ENCODE measurements around the gene C1orf185. TPM values are rescaled to one million over a fixed set of nuclear protein-coding genes. Genes with fewer than 3 reads are reported as not detected.
"Not testable (repeated sequence)": the region's sequence is repeated elsewhere in the genome, so short reads cannot be mapped to it uniquely, and the experiment has no call there.

The C1orf185 gene
- total RNA-seq, 2 experiments from 2014 or later = not detected

DNA sequence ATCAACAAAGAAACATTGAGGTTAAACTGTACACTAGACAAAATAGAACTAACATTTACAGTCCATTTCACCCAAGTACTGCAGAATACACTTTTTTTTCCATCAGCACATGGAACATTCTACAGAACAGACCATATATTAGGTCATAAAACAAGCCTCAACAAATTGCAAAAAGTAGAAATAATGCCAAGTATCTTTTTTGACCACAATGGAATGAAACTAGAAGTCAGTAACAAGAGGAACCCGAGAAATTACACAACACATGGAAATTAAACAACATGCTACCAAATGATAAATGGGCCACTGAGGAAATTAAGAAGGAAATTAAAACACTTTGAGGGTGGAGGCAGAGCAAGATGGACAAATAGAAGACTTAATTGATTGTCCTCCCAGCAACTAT, 8.4 kb upstream of the C1orf185 start:
- no peak for ATAC-seq
- CTCF ChIA-PET = no interaction called here

DNA sequence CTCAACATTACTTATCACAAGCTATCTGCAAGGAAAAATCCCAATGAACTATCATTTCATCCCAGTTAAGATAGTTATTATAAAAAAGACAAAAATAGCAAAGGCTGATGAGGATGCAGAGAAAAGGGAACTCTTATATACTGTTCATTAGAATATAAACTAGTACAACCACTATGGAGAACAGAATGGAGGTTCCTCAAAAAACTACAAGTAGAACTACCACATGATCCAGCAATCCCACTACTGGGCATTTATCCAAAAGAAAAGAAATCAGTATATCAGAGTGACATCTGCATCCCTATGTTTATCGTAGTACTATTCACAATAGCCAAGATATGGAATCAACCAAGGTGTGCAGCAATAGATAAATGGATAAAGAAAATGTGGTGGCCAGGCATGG, 4.9 kb upstream of the C1orf185 start:
- Mint-ChIP-seq H3K9me3 (ENCODE audit: insufficient read depth) (no peaks in the 10 kb centered on the region), H3K4me1 (ENCODE audit: low read depth) (no peaks in the 10 kb centered on the region), H3K4me3 (no peak overlapping the region), H3K27me3 (ENCODE audit: low read depth) (peaks cover 22% of the 10 kb centered on the region), H3K36me3 (ENCODE audit: low read depth) (no peaks in the 10 kb centered on the region), H3K27ac (no peak overlapping the region)
- DNase-seq (no peak), ATAC-seq (no peak)
- CTCF ChIA-PET = no interaction called here
- POLR2A ChIA-PET = no interaction called here

More for the DNA sequence above, 8.4 kb upstream of the C1orf185 start:
- Mint-ChIP-seq H3K4me3 (no peak overlapping the region), H3K9me3 (ENCODE audit: insufficient read depth) (no peaks in the 10 kb centered on the region), H3K27me3 (ENCODE audit: low read depth) (peaks cover 29% of the 10 kb centered on the region), H3K27ac (no peak overlapping the region), H3K4me1 (ENCODE audit: low read depth) (no peaks in the 10 kb centered on the region), H3K36me3 (ENCODE audit: low read depth) (no peaks in the 10 kb centered on the region)
- DNase-seq = no peak
- POLR2A ChIA-PET = no interaction called here

DNA sequence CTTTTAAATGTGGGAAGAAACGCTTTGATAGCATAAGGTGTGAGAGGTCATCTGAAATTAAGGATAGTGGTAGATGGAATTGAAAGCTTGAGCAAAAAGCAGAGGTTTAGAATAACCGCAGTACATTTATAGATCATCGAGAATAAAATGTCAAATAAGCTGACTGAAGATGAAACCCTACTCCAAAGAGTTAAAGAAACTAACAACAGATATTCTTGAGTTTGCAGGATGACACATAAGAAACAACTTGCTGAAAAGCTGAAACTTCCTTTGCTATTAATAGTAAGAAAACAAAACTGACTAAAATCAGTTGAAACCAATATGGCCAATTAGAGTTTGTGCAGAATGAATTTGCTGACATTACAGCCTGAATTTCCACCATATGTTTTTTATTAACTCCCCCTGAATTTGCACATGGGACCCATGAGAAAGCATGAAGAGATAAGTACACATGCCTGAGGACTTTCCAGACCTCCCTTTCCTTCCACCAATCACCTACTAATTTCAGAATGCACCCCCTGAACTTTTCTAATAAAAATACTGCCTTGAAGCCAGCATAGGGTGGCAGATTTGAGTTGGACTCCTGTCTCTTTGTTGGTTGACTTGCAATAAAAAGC, 1.7 kb upstream of the C1orf185 start:
- Mint-ChIP-seq H3K27me3 (ENCODE audit: low read depth) (peaks cover 12% of the 10 kb centered on the region), H3K27ac (no peak overlapping the region), H3K36me3 (ENCODE audit: low read depth) (no peaks in the 10 kb centered on the region), H3K4me1 (ENCODE audit: low read depth) (no peaks in the 10 kb centered on the region), H3K9me3 (ENCODE audit: insufficient read depth) (no peaks in the 10 kb centered on the region), H3K4me3 (no peak overlapping the region)
- ATAC-seq = no peak
- POLR2A ChIA-PET = no interaction called here
- DNase-seq = no peak
- CTCF ChIA-PET = no interaction called here

DNA sequence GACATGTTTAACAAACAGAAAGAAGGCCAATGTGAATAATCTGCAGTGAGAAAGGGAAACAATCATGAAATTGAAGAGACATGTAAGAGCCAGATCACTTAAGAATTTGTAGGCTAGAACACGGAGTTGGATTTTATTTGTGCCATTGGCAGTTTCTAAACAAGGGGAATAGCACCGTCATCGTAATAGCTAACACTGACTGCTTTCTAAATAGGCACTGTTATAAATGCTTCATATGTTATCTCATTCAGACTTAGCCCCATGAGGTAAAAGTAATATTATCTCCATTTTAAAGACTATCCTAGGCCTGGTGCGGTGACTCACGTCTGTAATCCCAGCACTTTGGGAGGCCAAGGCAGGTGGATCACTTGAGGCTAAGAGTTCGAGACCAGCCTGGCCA, 12.1 kb downstream of the C1orf185 start:
- peaks cover 22% of the 10 kb centered on the region for H3K27me3 Mint-ChIP-seq (ENCODE audit: low read depth)
- ATAC-seq = no peak
- H3K4me1 Mint-ChIP-seq (ENCODE audit: low read depth) = no peaks in the 10 kb centered on the region
- no peak for DNase-seq
- ChIA-PET POLR2A (no interaction called here), CTCF (no interaction called here)
- H3K9me3 Mint-ChIP-seq (ENCODE audit: insufficient read depth) = no peaks in the 10 kb centered on the region
- no peak overlapping the region for H3K27ac Mint-ChIP-seq
- H3K4me3 Mint-ChIP-seq = no peak overlapping the region
- no peaks in the 10 kb centered on the region for H3K36me3 Mint-ChIP-seq (ENCODE audit: low read depth)

DNA sequence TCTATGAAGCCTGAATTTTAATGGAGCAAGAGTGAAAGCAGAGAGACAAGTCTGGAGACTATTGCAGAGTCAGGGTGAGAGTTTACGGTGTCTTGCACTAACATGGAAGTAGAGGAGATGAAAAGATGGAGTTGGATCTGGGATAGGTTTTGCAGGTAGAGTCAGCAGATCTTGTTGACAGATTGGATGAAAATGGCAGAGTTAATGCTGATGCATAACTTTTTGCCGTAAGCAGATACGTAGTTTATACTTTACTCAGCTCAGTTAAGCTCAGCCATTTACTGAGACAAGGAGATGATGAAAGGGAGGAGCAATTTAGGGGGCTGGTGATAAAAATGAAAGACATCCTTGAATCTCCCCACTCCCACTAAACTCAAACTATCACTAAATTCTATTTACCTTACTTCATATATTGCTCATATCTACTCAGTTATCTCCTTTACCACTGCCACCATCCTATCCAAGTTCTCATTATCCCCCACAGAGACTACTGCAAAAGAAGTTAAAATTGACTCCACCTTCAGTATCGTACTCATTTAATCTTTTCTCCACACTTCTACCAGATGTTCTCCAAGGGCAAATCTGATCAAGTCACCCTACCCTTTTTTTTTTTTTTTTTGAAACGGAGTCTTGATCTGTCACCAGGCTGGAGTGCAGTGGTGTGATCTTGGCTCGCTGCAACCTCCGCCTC, 13.8 kb downstream of the C1orf185 start:
- Mint-ChIP-seq H3K27me3 (ENCODE audit: low read depth) (peaks cover 18% of the 10 kb centered on the region), H3K4me1 (ENCODE audit: low read depth) (no peaks in the 10 kb centered on the region), H3K9me3 (ENCODE audit: insufficient read depth) (no peaks in the 10 kb centered on the region), H3K27ac (no peak overlapping the region), H3K4me3 (no peak overlapping the region), H3K36me3 (ENCODE audit: low read depth) (no peaks in the 10 kb centered on the region)
- ATAC-seq (no peak), DNase-seq (no peak)
- ChIA-PET POLR2A (no interaction called here), CTCF (no interaction called here)

DNA sequence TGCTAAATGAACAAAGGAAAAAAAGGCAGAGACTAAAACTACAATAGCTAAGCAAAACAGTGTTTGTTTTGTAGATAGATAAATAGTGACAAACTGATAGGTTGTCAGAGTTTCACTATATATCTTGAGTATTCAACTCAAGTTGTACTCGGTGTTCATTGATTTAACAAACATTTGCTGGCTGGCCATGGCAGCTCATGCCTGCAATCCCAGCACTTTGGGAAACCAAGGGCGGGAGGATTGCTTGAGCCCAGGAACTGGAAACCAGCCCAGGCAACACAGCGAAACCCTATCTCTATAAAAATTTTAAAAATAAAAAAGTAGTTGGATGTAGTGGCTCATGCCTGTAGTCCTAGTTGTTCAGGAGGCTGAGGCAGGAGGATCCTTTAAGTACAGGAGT, 17.3 kb downstream of the C1orf185 start:
- Mint-ChIP-seq H3K27ac (no peak overlapping the region), H3K9me3 (ENCODE audit: insufficient read depth) (no peaks in the 10 kb centered on the region), H3K36me3 (ENCODE audit: low read depth) (no peaks in the 10 kb centered on the region), H3K4me3 (no peak overlapping the region), H3K27me3 (ENCODE audit: low read depth) (peaks cover 31% of the 10 kb centered on the region), H3K4me1 (ENCODE audit: low read depth) (no peaks in the 10 kb centered on the region)
- ATAC-seq (no peak), DNase-seq (no peak)
- CTCF ChIA-PET = interaction anchor here (1.5 kb wide), 1 partner anchor 69 kb away, joined by 4 read pairs; no protein-coding TSS in a partner anchor
- POLR2A ChIA-PET = no interaction called here

DNA sequence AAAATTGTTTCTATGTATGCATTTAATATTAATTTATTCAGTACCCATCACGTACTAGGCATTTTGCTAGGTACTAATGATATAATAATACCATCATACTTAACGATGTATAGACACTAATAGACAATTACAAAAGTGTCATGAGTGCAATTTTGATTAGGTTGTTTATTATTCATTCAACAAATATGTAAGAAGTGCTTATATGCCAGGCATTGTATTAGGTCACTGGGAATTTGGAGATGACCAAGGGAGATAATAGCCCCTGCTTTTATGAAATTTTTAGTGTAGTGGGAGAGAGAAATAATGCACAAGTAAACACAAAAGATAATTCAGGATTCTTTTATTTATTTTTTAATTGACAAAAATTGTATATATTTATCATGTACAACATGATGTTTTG, 18.6 kb downstream of the C1orf185 start:
- Mint-ChIP-seq H3K4me1 (ENCODE audit: low read depth) (no peaks in the 10 kb centered on the region), H3K9me3 (ENCODE audit: insufficient read depth) (no peaks in the 10 kb centered on the region), H3K27ac (no peak overlapping the region), H3K36me3 (ENCODE audit: low read depth) (no peaks in the 10 kb centered on the region), H3K27me3 (ENCODE audit: low read depth) (peaks cover 32% of the 10 kb centered on the region), H3K4me3 (no peak overlapping the region)
- DNase-seq = no peak
- ChIA-PET POLR2A (no interaction called here), CTCF (no interaction called here)
- no peak for ATAC-seq

DNA sequence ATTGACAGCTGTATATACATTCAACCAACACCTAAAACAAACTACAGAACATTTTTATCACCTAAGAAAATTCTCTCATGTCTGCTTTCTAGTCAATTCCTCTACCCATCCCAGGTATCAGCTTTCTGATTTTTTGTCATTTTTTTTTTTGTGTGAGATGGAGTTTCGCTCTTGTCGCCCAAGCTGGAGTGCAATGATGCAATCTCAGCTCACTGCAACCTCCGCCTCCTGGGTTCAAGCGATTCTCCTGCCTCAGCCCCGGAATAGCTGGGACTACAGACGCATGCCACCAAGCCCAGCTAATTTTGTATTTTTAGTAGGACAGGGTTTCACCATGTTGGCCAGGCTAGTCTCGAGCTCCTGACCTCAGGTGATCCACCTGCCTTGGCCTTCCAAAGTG, 25.1 kb downstream of the C1orf185 start:
- ATAC-seq; H3K9me3 Mint-ChIP-seq (ENCODE audit: insufficient read depth); H3K4me3 Mint-ChIP-seq; CTCF ChIA-PET; POLR2A ChIA-PET; H3K27ac Mint-ChIP-seq; DNase-seq; H3K36me3 Mint-ChIP-seq (ENCODE audit: low read depth); H3K4me1 Mint-ChIP-seq (ENCODE audit: low read depth): not testable (repeated sequence)
- H3K27me3 Mint-ChIP-seq (ENCODE audit: low read depth) = peaks cover 28% of the 10 kb centered on the region

DNA sequence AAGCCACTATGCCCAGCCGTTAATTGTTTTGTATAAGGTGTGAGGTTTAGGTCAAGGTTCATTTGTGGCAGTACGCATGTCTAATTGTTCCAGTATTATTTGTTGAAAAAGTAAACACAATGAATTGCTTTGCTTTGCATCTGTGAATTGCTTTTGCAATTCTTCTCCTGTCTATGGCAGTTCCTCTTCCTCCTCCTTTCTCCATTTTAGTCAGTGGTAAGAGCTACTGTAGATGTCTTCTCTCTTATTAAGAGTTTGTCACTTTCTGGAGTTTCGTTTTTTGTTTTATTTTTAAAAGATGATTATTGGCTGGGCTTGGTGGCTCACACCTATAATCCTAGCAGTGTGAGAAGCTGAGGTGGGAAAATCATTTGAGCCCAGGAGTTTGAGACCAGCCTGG, 29.2 kb downstream of the C1orf185 start:
- ATAC-seq (no peak), DNase-seq (no peak)
- Mint-ChIP-seq H3K4me3 (no peak overlapping the region), H3K4me1 (ENCODE audit: low read depth) (no peaks in the 10 kb centered on the region), H3K9me3 (ENCODE audit: insufficient read depth) (peaks cover 12% of the 10 kb centered on the region), H3K36me3 (ENCODE audit: low read depth) (peaks cover 3% of the 10 kb centered on the region), H3K27ac (no peak overlapping the region), H3K27me3 (ENCODE audit: low read depth) (peaks cover 41% of the 10 kb centered on the region)
- ChIA-PET POLR2A (no interaction called here), CTCF (interaction anchor here (0.7 kb wide), 1 partner anchor 12 kb away, joined by 3 read pairs; no protein-coding TSS in a partner anchor)

DNA sequence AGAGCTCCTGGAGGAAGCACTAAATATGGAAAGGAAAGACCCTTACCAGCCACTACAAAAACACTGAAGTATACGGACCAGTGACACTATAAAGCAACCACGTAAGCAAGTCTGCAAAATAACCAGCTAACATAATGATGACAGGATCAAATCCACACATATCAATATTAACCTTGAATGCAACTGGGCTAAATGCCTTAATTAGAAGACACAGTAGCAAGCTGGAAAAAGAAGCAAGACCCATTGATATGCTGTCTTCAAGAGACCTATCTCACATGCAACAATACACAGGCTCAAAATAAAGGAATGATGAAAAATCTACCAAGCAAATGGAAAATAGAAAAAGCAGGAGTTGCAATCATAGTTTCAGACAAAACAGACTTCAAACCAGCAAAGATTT, 31.0 kb downstream of the C1orf185 start:
- ChIA-PET POLR2A (no interaction called here), CTCF (interaction anchor here (0.8 kb wide), 1 partner anchor 56 kb away, joined by 3 read pairs; no protein-coding TSS in a partner anchor)
- Mint-ChIP-seq H3K36me3 (ENCODE audit: low read depth) (peaks cover 3% of the 10 kb centered on the region), H3K4me1 (ENCODE audit: low read depth) (no peaks in the 10 kb centered on the region), H3K27ac (no peak overlapping the region), H3K4me3 (no peak overlapping the region), H3K27me3 (ENCODE audit: low read depth) (peaks cover 44% of the 10 kb centered on the region), H3K9me3 (ENCODE audit: insufficient read depth) (peaks cover 12% of the 10 kb centered on the region)
- DNase-seq (no peak), ATAC-seq (no peak)

DNA sequence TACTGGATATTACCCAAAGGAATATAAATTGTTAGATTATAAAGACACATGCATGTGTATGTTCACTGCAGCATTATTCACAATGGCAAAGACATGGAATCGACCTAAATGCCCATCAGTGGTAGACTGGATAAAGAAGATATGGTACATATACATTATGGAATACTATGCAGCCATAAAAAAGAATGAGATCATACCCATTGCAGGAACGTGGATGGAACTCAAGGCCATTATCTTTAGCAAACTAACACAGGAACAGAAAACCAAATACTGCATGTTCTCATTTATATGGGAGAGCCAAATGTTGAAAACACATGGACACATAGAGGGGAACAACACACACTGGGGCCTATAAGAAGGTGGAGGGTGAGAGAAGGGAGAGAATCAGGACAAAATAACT, 35.7 kb downstream of the C1orf185 start:
- DNase-seq; ATAC-seq; POLR2A ChIA-PET; H3K9me3 Mint-ChIP-seq (ENCODE audit: insufficient read depth); CTCF ChIA-PET; H3K4me1 Mint-ChIP-seq (ENCODE audit: low read depth); H3K27ac Mint-ChIP-seq; H3K4me3 Mint-ChIP-seq; H3K36me3 Mint-ChIP-seq (ENCODE audit: low read depth): not testable (repeated sequence)
- peaks cover 43% of the 10 kb centered on the region for H3K27me3 Mint-ChIP-seq (ENCODE audit: low read depth)

DNA sequence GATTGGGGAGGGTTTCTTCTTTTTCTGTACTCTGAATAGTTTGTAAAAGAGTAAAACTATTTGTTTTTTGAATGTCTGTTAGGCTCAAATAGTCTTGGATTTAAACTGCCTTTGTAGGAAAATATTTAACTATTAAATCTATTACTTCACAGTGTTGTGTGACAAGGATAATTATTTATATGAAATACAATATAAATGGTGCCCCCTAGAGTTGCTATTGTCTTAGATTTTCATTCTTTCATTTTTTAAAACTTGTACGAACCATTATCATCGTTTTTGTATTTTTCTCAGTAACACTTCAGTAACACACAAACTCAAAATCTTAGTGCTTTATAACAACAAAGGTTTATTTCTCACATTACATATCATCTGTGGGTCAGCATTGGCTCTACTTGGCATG, 37.4 kb downstream of the C1orf185 start:
- no peak for DNase-seq
- no peak for ATAC-seq
- CTCF ChIA-PET = interaction anchor here (0.9 kb wide), 1 partner anchor 50 kb away, joined by 3 read pairs; no protein-coding TSS in a partner anchor
- Mint-ChIP-seq H3K4me1 (ENCODE audit: low read depth) (no peaks in the 10 kb centered on the region), H3K36me3 (ENCODE audit: low read depth) (no peaks in the 10 kb centered on the region), H3K27me3 (ENCODE audit: low read depth) (peaks cover 32% of the 10 kb centered on the region), H3K27ac (no peak overlapping the region), H3K9me3 (ENCODE audit: insufficient read depth) (no peaks in the 10 kb centered on the region), H3K4me3 (no peak overlapping the region)
- POLR2A ChIA-PET = no interaction called here

DNA sequence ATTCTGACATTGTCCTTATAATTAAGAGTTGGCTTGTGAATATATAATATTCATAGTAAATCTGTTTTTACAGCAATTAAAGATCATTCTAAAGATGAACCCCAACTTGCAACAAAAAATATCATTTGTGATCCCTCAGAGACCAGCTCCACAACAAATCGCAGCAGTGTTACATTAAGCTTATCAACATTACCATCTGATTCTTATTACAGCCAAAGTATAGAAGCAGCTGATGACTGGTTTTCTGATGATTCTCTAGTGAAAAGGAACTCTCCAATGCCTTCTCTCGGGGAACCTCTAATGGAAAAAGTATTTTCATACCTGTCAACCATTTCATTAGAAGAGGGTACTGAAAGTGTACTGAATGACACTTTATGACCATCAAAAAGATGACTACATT, 45.4 kb downstream of the C1orf185 start:
- Mint-ChIP-seq H3K9me3 (ENCODE audit: insufficient read depth) (no peaks in the 10 kb centered on the region), H3K36me3 (ENCODE audit: low read depth) (no peaks in the 10 kb centered on the region), H3K4me1 (ENCODE audit: low read depth) (no peaks in the 10 kb centered on the region), H3K4me3 (no peak overlapping the region), H3K27me3 (ENCODE audit: low read depth) (peaks cover 18% of the 10 kb centered on the region), H3K27ac (no peak overlapping the region)
- DNase-seq (no peak), ATAC-seq (no peak)
- POLR2A ChIA-PET = no interaction called here
- CTCF ChIA-PET = no interaction called here

Measured in activated CD8-positive, alpha-beta T cell treated with anti-CD3 and anti-CD28 coated beads, Interleukin-2, amount 10 ng/mL, durations not matched to agents 7 days and 5 days (primary cell).